RPMI7951 (cell line): ENCODE measurements around the gene MPL. TPM values are rescaled to one million over a fixed set of nuclear protein-coding genes. Genes with fewer than 3 reads are reported as not detected.

Source experiments
- DNase-seq: peaks from one replicate; pipeline ENCODE4 v3.0.0-alpha.2; 2012; ENCODE audit warnings: low read depth
- total RNA-seq: library from RNA; depleted of rRNA; stranded (reverse); fragments of >200 nt; shearing (Covaris generic); gene quantifications from 2 replicates; pipeline ENCODE4 v1.2.3, GENCODE V29; 2014

Gene MPL
- total RNA-seq, 1 experiment from 2014 or later, result not detected

- no peak for DNase-seq
Observed at GRCh38 chr1:43322506-43322905, 15.1 kb upstream of the MPL start.

- no peak for DNase-seq
Observed at GRCh38 chr1:43324810-43325209, 12.8 kb upstream of the MPL start.

DNA sequence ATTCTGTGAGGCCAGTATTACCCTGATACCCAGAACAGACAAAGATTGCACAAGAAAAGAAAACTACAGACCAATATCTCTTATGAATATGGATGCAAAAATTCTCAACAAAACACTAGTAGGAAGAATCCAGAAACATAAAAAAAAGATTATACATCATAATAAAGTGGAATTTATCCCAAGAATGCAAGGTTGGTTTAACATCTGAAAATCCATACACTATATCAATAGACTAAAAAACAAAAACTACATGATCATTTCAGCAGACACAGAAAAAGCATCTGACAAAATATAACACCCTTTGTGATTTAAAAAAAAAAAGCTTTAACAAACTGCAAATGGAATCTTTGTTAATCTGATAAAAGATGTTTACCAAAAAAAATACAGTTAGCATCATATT lies 12.2 kb upstream of the MPL start:
- DNase-seq, result no peak

- DNase-seq, result peak; percentile 36
Observed at GRCh38 chr1:43327549-43328292, 9.9 kb upstream of the MPL start.

- peak; percentile 82 for DNase-seq
Observed at GRCh38 chr1:43329995-43330751, 7.4 kb upstream of the MPL start.

DNA sequence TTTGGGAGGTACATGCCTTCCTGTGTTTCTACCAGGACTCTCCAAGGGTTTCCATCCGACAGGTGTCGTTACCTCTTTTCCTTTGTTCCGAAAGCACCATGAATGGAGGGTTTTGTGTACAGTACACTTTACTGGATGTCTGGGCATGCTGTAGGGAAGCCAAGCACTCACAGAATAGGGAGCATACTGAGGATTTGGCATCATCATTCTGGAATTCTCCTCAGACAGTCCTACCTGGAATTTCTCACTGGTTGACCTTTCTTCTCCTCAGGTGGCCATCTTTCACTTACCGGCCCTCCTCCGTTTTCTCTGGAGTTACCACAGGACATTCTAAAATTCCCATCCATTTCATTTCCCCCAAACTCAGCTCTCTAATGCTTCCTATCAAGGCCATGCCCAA lies 5.9 kb upstream of the MPL start:
- DNase-seq, result no peak

- no peak for DNase-seq
Observed at GRCh38 chr1:43334453-43335205, 3.0 kb upstream of the MPL start.

- DNase-seq, result no peak
Observed at GRCh38 chr1:43338001-43338400, 383 bp downstream of the MPL start.

DNA sequence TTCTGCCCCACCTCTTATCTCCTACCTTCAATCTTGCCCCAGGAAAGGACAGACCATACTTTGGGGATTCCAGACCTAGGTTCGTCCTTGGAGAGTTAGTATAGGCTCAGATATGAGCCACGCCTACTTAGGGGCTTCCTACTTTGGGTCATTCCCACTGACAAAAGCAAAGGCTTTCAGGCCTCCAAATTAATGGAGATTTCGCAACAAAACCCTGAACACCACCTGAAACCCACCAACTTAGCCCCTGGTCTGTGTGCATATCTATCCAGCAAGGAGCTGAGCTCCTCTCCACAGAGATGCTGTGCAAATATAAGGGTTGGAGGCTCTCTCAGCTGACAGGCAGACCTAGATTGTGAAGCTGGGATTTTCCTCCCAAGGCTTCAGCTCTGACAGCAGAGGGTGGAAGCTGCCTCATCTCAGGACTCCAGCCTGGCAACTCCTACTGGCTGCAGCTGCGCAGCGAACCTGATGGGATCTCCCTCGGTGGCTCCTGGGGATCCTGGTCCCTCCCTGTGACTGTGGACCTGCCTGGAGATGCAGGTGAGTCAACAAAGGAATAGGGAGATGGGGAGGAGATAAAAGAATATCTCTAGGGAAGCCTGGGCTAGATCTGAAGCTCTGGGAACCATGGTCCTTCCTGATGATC lies 2.1 kb downstream of the MPL start:
- no peak for DNase-seq

GRCh38 chr1:43340559-43340958 lies 2.9 kb downstream of the MPL start:
- no peak for DNase-seq

GRCh38 chr1:43344267-43344850 lies 6.7 kb downstream of the MPL start:
- no peak for DNase-seq

DNA sequence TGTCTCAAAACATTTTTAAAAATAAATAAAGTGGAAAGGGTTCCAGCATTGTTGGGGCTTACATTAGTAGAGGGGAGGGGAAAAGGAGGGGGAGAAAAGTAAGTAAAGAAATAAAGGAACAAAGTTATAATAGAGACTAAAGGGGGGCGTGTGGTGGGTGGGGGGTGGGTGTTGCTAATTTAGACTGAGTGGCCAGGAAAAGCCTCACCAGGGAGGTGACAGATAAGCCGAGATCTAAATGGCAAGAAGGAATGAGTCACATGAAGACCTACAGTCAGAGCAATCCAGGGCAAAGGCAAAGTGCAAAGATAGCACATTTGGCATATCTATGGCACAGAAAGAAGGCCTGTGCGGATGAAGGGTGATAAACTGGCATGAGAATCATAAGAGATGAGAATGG lies 7.5 kb downstream of the MPL start:
- DNase-seq, result no peak

- DNase-seq, result no peak
Observed at GRCh38 chr1:43346636-43347035, 9.0 kb downstream of the MPL start.

DNA sequence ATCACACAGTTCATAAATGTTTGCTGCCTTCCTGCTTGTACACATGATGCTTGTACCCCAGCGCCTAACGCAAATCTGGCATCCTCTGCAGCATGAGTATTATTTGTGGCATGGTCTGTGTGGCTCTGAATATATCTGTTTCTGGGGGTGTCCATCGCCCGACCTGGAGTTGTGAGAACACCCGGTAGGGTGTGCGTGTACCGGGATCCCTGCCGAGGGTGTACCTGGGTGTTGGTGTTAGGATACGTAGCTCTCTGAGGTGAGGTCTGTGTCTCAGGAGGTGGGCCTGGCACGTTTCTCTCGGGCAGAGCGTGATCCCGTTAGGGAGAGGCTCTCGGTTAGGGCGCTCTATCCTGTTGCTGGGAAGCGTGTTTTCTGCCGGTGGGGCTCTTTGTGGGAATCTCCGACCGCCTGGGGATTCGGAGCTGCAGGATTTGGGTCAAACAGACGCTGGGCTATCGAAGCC lies 10.8 kb downstream of the MPL start:
- DNase-seq, result peak; percentile 18

DNA sequence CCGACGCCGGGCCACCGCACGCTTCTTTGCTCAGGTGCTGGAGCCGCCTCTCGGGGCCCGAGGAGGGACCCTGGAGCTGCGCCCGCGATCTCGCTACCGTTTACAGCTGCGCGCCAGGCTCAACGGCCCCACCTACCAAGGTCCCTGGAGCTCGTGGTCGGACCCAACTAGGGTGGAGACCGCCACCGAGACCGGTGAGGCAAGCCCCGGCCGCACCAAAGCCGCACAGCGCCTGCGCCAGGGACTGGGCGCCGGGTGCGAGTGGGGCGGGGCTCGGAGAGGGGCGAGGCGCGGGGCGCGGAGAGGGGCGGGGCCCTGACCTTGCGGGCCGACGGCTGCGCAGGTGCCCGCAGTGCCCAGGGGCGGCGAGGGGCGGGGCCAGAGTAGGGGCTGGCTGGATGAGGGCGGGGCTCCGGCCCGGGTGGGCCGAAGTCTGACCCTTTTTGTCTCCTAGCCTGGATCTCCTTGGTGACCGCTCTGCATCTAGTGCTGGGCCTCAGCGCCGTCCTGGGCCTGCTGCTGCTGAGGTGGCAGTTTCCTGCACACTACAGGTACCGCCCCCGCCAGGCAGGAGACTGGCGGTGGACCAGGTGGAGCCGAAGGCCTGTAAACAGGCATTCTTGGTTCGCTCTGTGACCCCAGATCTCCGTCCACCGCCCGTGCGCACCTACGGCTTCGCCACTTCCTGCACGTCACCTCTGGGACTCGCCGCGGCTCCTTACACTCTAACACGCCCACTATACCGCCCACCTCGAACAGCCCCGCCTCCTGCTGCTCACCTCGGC lies 11.4 kb downstream of the MPL start:
- DNase-seq, result peak; percentile 56

- peak; percentile 60 for DNase-seq
Observed at GRCh38 chr1:43349594-43350306, 12.1 kb downstream of the MPL start.

DNA sequence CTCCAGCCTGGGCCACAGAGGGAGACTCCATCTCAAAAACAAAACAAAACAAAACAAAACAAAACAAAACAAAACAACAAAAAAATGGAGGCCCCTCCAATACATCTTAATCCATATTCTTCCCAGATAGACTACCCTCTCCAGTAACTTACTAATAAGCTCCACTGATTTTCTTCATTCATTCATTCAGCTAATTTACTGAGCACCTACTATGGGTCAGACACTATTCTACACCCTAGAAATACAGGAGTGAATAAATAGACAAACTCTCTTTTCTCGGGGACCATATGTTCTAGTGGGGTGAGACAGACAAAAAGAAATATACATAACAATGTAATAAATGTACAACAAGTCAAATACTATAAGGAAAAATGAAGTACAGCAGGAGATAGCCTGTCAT lies 13.4 kb downstream of the MPL start:
- DNase-seq, result no peak

DNA sequence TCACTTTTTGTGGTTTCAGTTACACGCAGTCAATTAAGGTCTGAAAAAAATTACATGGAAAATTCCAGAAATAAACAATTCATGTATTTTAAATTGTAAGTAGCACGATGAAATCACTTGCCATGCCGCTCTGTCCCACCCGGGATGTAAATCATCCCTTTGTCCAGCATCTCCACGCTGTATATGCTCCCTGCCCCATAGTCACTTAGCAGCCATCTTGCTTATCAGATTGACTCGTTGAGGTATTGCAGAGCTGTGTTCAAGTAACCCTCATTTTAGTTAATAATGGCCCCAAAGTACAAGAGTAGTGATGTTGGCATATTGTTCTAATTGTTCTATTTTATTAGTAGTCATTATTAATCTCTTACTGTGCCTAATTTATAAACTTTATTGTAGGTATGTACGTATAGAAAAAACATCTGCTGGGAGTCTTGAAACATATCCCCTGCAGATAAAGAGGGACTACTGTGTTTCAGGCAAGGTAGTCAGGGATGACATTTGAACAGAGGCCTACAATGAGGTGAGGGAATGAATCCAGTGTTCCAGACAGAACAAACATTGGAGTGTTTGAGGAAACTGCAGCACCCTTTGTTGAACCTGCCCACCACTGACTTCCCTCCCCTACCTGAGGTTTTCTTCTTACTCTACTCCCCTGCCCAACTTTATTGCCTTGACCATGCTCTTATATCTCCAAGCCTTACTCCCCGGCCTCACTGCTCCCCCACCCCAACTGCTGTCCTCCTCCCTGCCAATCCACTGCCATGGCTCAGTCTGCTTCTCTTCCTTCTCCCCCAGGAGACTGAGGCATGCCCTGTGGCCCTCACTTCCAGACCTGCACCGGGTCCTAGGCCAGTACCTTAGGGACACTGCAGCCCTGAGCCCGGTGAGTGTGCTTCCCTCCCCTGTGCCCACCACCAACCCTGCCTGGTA lies 14.1 kb downstream of the MPL start:
- no peak for DNase-seq

DNA sequence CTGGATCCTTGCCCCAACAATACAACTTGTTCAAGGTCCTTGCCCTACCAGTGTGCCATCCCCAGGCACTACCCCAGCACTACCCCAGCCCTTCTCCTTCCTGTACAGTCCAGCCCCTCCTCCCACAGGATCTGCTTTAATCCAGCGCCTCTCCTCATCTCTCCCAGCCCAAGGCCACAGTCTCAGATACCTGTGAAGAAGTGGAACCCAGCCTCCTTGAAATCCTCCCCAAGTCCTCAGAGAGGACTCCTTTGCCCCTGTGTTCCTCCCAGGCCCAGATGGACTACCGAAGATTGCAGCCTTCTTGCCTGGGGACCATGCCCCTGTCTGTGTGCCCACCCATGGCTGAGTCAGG lies 14.7 kb downstream of the MPL start:
- DNase-seq, result no peak
